Inferior parietal cortex (tissue), 1 donor: Measurements from ENCODE around the gene ZNF681.
"Not testable (repeated sequence)": the region's sequence is repeated elsewhere in the genome, so short reads cannot be mapped to it uniquely, and the experiment has no call there.

Source experiments
- DNase-seq: peaks from one replicate; pipeline ENCODE4 v3.0.0-alpha.2; 2016; ENCODE audit errors: extremely low spot score

The ZNF681 gene

GRCh38 chr19:23692937-23693336 is 65.8 kb downstream of the ZNF681 start:
- not testable (repeated sequence) for DNase-seq
